GOT3 (cell line): ENCODE measurements around the gene KCNJ4.
"Not testable (repeated sequence)": the region's sequence is repeated elsewhere in the genome, so short reads cannot be mapped to it uniquely, and the experiment has no call there.

Experiments used
- DNase-seq: peaks from one replicate; lab custom pipeline; 2025; ENCODE audit warnings: mixed read lengths; lab: John Stamatoyannopoulos, UW

KCNJ4 gene

GRCh38 chr22:38413085-38414008 is 41.7 kb downstream of the KCNJ4 start:
- DNase-seq = no peak

DNA sequence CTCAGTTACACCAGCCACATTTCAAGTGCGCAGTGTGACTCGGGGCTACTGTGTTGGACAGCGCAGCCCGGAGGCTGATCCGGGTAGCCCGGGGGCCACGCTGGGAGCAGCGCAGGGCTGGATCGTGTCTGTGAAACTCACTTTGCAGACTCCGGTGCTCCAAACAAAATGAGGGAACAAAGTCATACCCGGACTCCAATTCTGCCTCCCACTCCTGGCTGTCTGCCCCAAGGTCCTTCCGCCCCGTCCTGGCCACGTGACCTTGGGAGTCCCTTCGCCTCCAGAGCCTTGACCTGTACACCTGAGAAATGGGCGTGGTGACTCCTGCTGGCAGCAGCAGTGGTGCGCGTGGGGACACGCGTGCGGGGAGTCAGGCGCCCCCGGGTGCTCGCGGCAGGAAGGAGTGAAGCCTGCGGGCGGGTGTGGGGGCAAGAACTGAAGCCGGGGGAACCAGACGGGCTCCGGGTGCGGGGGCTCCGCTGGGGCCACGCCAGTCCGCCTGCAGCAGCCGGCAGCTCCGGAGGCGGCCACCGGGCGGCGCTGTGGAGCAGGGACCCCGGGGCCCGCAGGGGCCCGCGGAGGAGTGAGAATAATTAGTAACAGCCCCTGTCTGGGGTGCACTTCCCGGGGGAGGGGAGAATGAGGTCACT is 42.4 kb downstream of the KCNJ4 start:
- no peak for DNase-seq

- no peak for DNase-seq
Measured at GRCh38 chr22:38411016-38411415, 44.0 kb downstream of the KCNJ4 start.

DNA sequence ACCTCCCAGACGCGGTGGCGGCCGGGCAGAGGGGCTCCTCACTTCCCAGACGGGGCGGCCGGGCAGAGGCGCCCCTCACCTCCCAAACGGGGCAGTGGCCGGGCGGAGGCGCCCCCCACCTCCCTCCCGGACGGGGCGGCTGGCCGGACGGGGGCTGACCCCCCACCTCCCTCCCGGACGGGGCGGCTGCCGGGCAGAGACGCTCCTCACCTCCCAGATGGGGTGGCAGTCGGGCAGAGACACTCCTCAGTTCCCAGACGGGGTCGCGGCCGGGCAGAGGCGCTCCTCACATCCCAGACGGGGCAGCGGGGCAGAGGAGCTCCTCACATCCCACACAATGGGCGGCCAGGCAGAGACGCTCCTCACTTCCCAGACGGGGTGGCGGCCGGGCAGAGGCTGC is 45.1 kb downstream of the KCNJ4 start:
- DNase-seq = not testable (repeated sequence)

- no peak for DNase-seq
Measured at GRCh38 chr22:38406617-38407016, 48.4 kb downstream of the KCNJ4 start.

GRCh38 chr22:38404419-38404818 is 50.6 kb downstream of the KCNJ4 start:
- no peak for DNase-seq

GRCh38 chr22:38403812-38404211 is 51.2 kb downstream of the KCNJ4 start:
- no peak for DNase-seq

DNA sequence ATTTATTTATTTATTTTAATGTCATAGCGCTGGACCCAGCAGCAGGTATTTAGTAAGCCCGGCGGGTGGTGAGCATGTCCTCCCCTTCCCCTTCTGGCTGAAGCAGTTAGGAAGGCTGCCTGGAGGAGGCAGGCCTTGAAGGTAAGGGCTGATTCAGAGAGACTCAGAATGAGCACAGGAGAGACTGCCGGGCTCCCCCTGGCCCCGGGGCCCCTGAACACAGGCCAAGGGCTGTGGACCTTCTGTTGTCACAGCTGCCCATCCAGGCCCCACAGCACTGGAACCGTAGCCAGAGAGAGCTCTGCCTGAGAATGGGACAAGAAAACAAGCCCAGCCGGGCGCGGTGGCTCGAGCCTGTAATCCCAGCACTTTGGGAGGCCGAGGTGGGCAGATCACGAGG is 52.8 kb downstream of the KCNJ4 start:
- DNase-seq = no peak

DNA sequence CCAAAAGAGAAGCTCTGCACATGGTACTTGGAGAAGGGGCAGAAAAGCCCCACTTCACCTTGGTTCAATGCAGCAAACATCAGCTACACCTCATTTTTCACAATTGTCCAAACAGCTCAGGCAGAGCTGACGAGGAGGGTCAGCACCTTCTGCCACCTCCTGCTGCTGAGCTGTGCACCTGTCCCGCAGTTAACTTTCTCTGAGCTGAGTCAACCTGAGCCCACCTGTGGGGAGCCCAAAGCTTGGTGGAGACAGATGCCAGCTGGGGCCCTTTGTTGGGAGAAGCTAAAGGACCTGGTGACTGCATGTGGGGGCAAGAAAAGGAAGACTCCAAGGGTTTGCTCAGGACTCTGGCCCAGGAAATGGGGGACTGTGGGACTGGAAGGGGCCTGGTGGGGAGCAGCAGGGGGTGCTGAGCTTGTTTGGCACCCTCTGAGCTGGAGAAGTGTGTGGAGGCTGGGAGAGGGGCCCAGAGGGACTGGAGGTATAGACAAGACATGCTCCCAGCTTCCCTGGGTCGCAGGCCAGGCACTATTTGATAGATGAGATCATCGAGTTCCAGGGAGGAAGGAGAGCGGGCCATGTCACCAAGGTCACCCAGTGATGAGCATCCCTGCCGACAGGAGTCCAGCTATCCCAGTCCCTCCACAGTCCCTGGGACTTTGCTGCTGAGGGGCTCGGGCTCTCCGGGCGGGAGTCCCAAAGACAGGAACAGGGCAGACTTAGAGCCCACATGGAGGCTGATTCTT is 53.5 kb downstream of the KCNJ4 start:
- no peak for DNase-seq

- DNase-seq = not testable (repeated sequence)
Measured at GRCh38 chr22:38400256-38400655, 54.7 kb downstream of the KCNJ4 start.

DNA sequence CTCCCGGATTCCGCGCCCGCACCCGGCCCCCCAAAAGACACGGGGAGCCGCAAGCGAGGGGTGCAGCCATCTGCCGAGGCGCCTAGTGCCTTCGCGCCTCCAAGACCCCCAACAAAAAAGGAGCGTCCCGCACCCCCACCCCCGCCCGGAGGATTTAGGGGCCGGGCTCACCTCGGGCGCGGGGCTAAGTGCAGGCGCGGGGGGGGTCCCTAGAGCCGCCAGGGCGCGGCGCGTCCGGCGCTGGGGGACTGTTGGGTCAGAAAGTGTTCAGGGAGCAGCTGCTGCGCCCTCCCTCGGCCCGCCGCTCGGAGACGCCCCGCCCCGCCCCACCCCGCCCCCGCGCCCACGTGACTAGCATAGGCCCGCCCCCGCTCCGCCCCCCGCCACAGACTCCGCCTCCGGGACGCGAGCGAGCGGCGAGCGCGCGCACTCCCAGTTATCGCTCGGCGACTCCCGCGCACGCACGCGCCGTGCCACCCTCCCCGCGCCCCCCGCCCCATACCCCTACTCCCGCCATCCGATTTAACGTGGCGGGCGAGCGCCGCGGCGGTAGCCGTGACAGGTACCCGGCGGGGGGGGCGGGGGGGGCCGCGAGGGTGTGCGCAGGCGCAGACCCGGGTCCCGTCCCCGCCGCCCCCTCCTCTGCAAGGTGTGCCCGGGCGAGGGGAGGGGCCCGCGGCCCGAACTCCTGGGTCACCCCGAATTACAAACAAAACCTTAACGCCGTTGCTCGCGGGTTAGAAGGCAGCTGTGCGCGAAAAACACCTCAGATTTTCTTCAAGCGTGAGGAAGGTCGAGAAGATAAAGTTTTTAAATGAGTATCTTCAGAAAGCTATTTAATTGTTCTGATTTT is 56.2 kb downstream of the KCNJ4 start:
- peak; percentile 14 for DNase-seq

DNA sequence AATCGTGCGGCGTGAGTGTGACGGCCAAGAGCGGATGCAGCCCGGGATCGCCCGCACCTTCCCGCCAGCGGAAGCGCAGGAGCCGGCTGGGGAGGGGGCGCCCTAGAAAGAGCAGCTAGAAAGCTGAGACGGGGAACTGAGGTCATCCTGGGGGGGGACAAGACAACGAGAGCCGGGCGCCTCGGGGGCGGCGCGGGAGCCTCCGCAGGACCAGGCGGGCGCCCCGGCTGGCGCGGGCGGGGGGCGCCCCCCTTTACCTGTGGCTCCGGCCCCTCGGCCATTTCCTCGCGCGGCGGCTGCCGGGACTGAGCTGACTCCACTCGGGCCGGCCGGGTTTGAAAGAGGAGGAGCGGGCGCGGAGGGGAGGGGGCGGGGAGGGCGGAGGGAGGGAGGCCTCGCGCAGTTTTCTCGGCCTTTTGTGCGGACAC is 56.8 kb downstream of the KCNJ4 start:
- DNase-seq = not testable (repeated sequence)

GRCh38 chr22:38397189-38398085 is 57.6 kb downstream of the KCNJ4 start:
- DNase-seq = no peak

DNA sequence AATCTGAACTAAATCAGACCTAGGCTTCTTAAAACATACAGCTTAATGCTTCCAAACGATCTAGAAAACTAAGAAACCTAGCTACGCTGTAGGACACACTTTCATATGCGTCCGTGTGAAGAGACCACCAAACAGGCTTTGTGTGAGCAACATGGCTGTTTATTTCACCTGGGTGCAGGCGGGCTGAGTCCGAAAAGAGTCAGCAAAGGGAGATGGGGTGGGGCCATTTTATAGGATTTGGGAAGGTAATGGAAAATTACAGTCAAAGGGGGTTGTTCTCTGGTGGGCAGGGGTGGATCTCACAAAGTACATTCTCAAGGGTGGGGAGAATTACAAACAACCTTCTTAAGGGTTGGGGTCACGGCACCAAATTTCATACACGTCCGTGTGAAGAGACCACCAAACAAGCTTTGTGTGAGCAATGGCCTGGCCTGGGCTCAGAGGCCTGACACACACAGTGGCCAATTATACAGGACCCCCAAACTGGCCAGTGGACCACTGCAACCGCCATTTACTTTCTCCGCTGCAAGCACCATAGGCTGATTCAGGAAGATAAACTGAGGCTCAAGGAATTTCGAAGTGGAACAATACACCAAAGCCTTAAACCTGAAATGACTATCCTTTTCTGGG is 58.4 kb downstream of the KCNJ4 start:
- not testable (repeated sequence) for DNase-seq

- DNase-seq = not testable (repeated sequence)
Measured at GRCh38 chr22:38395944-38396343, 59.1 kb downstream of the KCNJ4 start.

GRCh38 chr22:38394929-38395624 is 59.9 kb downstream of the KCNJ4 start:
- DNase-seq = not testable (repeated sequence)

DNA sequence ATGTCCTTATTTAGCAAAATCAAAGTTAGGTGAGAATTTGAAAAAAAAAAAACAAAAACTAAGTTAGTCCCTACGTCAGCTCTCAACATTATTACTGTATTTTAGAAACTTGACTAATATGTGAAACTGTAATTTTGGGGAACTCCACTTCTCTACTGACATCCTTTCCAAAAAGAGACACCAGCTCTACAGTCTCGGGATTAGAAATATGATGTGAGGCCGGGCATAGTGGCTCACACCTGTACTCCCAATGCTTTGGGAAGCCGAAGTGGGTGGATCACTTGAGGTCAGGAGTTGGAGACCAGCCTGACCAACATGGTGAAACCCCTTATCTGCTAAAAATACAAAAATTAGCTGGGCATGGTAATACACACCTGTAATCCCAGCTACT is 65.6 kb downstream of the KCNJ4 start:
- not testable (repeated sequence) for DNase-seq

DNA sequence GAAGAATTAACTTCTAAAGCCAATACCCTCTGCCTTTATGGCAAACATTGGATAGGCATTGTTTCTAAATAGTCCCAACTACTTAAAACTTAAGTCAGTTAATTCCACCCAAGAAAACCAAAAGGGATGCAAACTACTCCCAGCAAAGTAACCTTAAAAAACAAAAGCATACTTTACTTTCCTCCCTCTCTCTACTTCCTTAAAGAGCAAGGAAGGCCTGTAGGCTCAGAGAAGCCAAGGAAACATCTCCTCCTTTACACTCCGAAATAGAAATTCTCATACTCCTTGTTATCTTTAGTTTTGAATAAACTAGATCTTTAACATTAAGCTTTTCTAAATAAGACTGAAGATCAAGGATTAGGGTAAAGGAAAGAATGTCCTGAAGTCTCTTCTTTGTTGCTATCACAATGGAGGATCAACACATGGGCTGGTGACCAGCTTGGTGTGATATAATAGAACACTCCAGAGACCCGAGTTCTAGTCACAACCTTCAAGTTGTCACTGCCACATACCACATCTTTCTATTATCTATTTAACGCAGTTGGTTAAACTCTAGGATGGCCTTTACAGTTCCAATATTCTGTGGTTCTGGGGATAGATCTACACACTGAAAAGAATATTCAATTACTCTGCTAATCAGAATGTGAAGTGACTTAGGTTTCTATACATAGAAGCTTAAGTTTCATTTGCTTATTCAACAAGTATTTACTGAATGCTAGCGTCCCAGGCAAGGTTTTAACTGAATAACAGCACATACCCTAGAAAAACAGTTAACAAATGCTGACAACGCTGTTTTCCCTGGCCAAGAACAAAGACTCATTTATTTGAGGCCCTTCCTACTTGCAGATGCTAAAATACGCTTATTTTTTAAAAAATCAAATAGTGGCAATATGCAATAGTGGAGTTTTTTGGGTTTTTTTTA is 66.2 kb downstream of the KCNJ4 start:
- DNase-seq = not testable (repeated sequence)
